ENCODE results near the gene NR1H2. TPM values are rescaled to one million over a fixed set of nuclear protein-coding genes. Genes with fewer than 3 reads are reported as not detected.
"Not testable (repeated sequence)": the region's sequence is repeated elsewhere in the genome, so short reads cannot be mapped to it uniquely, and the experiment has no call there.

Gene NR1H2
- total and polyA plus RNA-seq, 3 donors from 2014 or later, result 68.0 to 96.6 (median 93.8) TPM

- Histone ChIP-seq H3K36me3 (ENCODE audit: low read depth, missing control alignments) (no peaks in the 10 kb centered on the region), H3K4me3 (peak within 1 kb of the TSS; percentile 59 to 70), H3K9me3 (no peaks in the 10 kb centered on the region), H3K27me3 (no peaks in the 10 kb centered on the region), H3K4me1 (peaks cover 25% of the 10 kb centered on the region), H3K27ac (peak within 1 kb of the TSS; percentile 78 to 84)
- WGBS, 2 donors, result 1% methylated on average over 49 to 76 of the region's 78 CpGs
- TF ChIP-seq CTCF (IDR thresholded peaks at IDR 0.05) (no peak), POLR2A (IDR thresholded peaks at IDR 0.05) (no peak)
- intact Hi-C loops (cut with DNase I; ENCODE audit: low total_unique reads), result no loop called here
- DNase-seq, result peak; percentile 99
These were observed 7.8 kb downstream of the NR1H2 start, which contains the start of gene POLD1 for GRCh38 chr19:50383852-50384684. Gene POLD1, plus strand, starts transcription at chr19:50384347. Its CDS starts 14,505 bp downstream, at chr19:50398852.

GRCh38 chr19:50384685-50385535 is 8.7 kb downstream of the NR1H2 start:
- H3K36me3 ChIP-seq (ENCODE audit: low read depth, missing control alignments), result no peaks in the 10 kb centered on the region
- TF ChIP-seq CTCF (IDR thresholded peaks at IDR 0.05) (no peak), POLR2A (IDR thresholded peaks at IDR 0.05) (no peak)
- peak overlapping the region; percentile 59 to 70 for H3K4me3 ChIP-seq
- H3K9me3 ChIP-seq, result no peaks in the 10 kb centered on the region
- intact Hi-C loops (cut with DNase I; ENCODE audit: low total_unique reads), result no loop called here
- peak; percentile 36 for DNase-seq
- H3K27me3 ChIP-seq, result no peaks in the 10 kb centered on the region
- 4 to 5% methylated on average over 26 of the region's 26 CpGs for WGBS, 2 donors
- peaks cover 25% of the 10 kb centered on the region for H3K4me1 ChIP-seq
- H3K27ac ChIP-seq, result peak overlapping the region; percentile 78 to 84

DNA sequence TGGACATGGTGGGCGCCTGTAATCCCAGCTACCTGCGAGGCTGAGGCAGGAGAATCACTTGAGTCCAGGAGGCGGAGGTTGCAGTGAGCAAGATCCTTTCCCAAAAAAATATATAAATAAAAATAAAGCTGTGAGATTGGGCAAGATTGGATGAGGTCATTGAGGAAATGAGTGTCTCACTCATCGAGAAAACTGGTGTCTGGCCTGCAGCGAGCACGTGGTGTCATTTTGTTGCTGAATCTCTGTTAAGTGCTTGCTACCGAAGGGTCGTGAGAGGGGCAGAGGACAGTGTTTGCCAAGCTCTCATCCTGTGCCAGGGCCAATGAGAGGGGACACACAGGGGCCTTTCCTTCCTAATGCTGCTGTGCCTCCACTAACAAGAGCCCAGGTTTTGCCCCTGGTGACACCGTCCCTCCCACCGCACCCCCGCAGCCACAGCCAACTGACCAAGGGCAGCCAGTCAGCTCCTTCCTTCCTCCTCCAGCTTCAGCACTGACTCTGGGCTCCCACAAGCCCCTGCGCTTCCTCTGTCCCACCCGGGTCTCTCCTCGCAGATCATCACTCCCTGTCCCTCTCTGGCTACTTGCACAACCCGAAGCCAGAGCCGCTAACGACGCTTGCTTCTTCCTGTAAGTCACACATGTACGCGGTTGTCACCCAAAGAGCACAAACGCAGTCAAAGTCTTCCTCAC is 11.1 kb downstream of the NR1H2 start:
- Histone ChIP-seq H3K27me3 (no peaks in the 10 kb centered on the region), H3K4me3 (no peak overlapping the region), H3K27ac (no peak overlapping the region), H3K4me1 (peaks cover 15% of the 10 kb centered on the region), H3K36me3 (ENCODE audit: low read depth, missing control alignments) (no peaks in the 10 kb centered on the region), H3K9me3 (no peaks in the 10 kb centered on the region)
- WGBS, 2 donors, result 90 to 93% methylated on average over 21 of the region's 21 CpGs
- TF ChIP-seq CTCF (IDR thresholded peaks at IDR 0.05) (no peak), POLR2A (IDR thresholded peaks at IDR 0.05) (no peak)
- DNase-seq, result no peak
- intact Hi-C loops (cut with DNase I; ENCODE audit: low total_unique reads), result no loop called here

GRCh38 chr19:50387868-50388245 is 11.6 kb downstream of the NR1H2 start:
- H3K36me3 ChIP-seq (ENCODE audit: low read depth, missing control alignments), result no peaks in the 10 kb centered on the region
- H3K27me3 ChIP-seq, result no peaks in the 10 kb centered on the region
- no peak overlapping the region for H3K4me3 ChIP-seq
- intact Hi-C loops (cut with DNase I; ENCODE audit: low total_unique reads), result no loop called here
- no peaks in the 10 kb centered on the region for H3K9me3 ChIP-seq
- WGBS, 2 donors, result 96 to 99% methylated on average over 8 of the region's 8 CpGs
- TF ChIP-seq CTCF (IDR thresholded peaks at IDR 0.05), result no peak
- no peak overlapping the region for H3K27ac ChIP-seq
- H3K4me1 ChIP-seq, result peaks cover 15% of the 10 kb centered on the region
- no peak for DNase-seq

DNA sequence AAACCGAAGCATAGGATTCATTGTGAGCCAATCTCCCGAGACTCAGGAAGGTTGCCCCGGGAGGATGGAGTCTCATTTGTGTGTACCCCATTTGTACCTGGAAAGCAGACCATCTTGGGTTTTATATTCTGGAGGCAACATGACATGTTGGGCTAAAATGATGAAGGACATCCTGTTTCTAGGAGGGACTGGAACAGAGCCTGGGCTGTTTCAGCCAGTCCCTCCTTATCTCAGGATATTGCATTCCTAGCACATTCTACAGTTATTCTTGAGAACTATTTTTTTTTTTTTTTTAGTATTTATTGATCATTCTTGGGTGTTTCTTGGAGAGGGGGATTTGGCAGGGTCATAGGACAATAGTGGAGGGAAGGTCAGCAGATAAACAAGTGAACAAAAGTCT is 14.0 kb downstream of the NR1H2 start:
- intact Hi-C loops (cut with DNase I; ENCODE audit: low total_unique reads); H3K27me3 ChIP-seq; H3K4me3 ChIP-seq; H3K4me1 ChIP-seq; H3K36me3 ChIP-seq (ENCODE audit: low read depth, missing control alignments); H3K9me3 ChIP-seq; DNase-seq: not testable (repeated sequence)
- 60 to 64% methylated on average over 3 of the region's 3 CpGs for WGBS, 2 donors
- H3K27ac ChIP-seq, result peak overlapping the region in 1 of 2 donors; percentile 24

GRCh38 chr19:50390952-50391351 is 14.7 kb downstream of the NR1H2 start:
- H3K27ac ChIP-seq, result not testable (repeated sequence)

More at GRCh38 chr19:50390952-50391351, 14.7 kb downstream of the NR1H2 start:
- H3K4me1 ChIP-seq; H3K4me3 ChIP-seq; H3K27me3 ChIP-seq; H3K36me3 ChIP-seq (ENCODE audit: low read depth, missing control alignments); H3K9me3 ChIP-seq; DNase-seq; intact Hi-C loops (cut with DNase I; ENCODE audit: low total_unique reads): not testable (repeated sequence)
- 81 to 91% methylated on average over 18 to 23 of the region's 23 CpGs for WGBS, 2 donors
